Fibroblast of lung (primary cell): Measurements from ENCODE around the gene TEK. TPM values are rescaled to one million over a fixed set of nuclear protein-coding genes. Genes with fewer than 3 reads are reported as not detected.

Experiments
- DNase-seq, 2 donors: peaks; one replicate each; pipeline versions ENCODE4 v3.0.0 to v3.0.0-alpha.2; 2010; ENCODE audit warnings: low read depth in 2 of 2
- H2AFZ ChIP-seq: 2 replicates; pipeline ENCODE4 v1.5.1; 2012; ENCODE audit warnings: low read length, control low read depth, inconsistent platforms
- H3K27ac ChIP-seq: 2 replicates; pipeline ENCODE4 v1.5.1; 2011; ENCODE audit warnings: low read length, control low read depth; ENCODE audit not compliant: insufficient read depth
- H3K27me3 ChIP-seq: 2 replicates; pipeline ENCODE4 v1.5.1; 2011; ENCODE audit warnings: mild to moderate bottlenecking, low read length; ENCODE audit not compliant: control insufficient read depth, insufficient read depth
- H3K36me3 ChIP-seq: 2 replicates; pipeline ENCODE4 v1.5.1; 2011; ENCODE audit warnings: low read length; ENCODE audit not compliant: control insufficient read depth, insufficient read depth
- H3K4me1 ChIP-seq: 2 replicates; pipeline ENCODE4 v1.5.1; 2011; ENCODE audit warnings: low read length; ENCODE audit not compliant: control insufficient read depth, insufficient read depth; ENCODE audit errors: extremely low read depth
- H3K4me2 ChIP-seq: 2 replicates; pipeline ENCODE4 v1.5.1; 2011; ENCODE audit warnings: low read length, control low read depth; ENCODE audit not compliant: insufficient read depth; ENCODE audit errors: extremely low read depth
- H3K4me3 ChIP-seq, 4 experiments: fragments of 200-600 bp in 1 of 4; sonication (generic) in 1 of 4; replicated peaks in 1 of 4; 2 replicates each; pipeline ENCODE4 v1.5.1; 2011 to 2016; ENCODE audit warnings: low read length in 4 of 4, low read depth in 3 of 4, mild to moderate bottlenecking in 3 of 4, control low read depth in 2 of 4, inconsistent platforms in 1 of 4, mixed read lengths in 1 of 4; ENCODE audit not compliant: insufficient read depth in 1 of 4; ENCODE audit errors: control extremely low read depth in 1 of 4
- H3K79me2 ChIP-seq: 2 replicates; pipeline ENCODE4 v1.5.1; 2012; ENCODE audit warnings: mild to moderate bottlenecking, low read length, inconsistent platforms; ENCODE audit not compliant: control insufficient read depth, insufficient read depth
- H3K9ac ChIP-seq: 2 replicates; pipeline ENCODE4 v1.5.1; 2011; ENCODE audit warnings: mild to moderate bottlenecking, low read length, control low read depth; ENCODE audit not compliant: insufficient read depth
- H3K9me3 ChIP-seq: 2 replicates; pipeline ENCODE4 v1.5.1; 2012; ENCODE audit warnings: low read depth, low read length; ENCODE audit not compliant: control insufficient read depth, insufficient read depth
- H4K20me1 ChIP-seq: 2 replicates; pipeline ENCODE4 v1.5.1; 2011; ENCODE audit warnings: low read length; ENCODE audit not compliant: control insufficient read depth, insufficient read depth; ENCODE audit errors: extremely low read depth
- EZH2 ChIP-seq: IDR thresholded peaks from 2 replicates; pipeline ENCODE4 v1.5.1; 2012; ENCODE audit warnings: low read length, control low read depth, mild to moderate bottlenecking; ENCODE audit errors: missing control alignments
- polyA plus RNA-seq, 2 donors: library from polyadenylated mRNA; depleted of rRNA in 1 of 2; stranded (reverse) in 1 of 2; unstranded in 1 of 2; fragments of >200 nt; gene quantifications; 2 replicates each; pipeline ENCODE4 v1.2.1, GENCODE V29; 2011 to 2012; ENCODE audit warnings: missing spikeins in 1 of 2
- total RNA-seq: library from RNA; depleted of rRNA; stranded (reverse); fragments of >200 nt; gene quantifications from 2 replicates; pipeline ENCODE4 v1.2.1, GENCODE V29; 2014
- TF ChIP-seq, protein P1 (sequence below), 2 donors: IDR thresholded peaks in 1 of 2; conservative IDR thresholded peaks in 1 of 2; 1 replicate in 1 of 2; 2 replicates in 1 of 2; pipeline ENCODE4 v1.5.1; 2011 to 2012; ENCODE audit warnings: low read length in 2 of 2, control low read depth in 1 of 2, inconsistent platforms in 1 of 2, low read depth in 1 of 2, mild to moderate bottlenecking in 1 of 2

The TEK gene
- total and polyA plus RNA-seq, 2 donors (not counting 1 experiment from before 2014, with no cell fraction given), result 0.77 to 1.8 TPM

DNA sequence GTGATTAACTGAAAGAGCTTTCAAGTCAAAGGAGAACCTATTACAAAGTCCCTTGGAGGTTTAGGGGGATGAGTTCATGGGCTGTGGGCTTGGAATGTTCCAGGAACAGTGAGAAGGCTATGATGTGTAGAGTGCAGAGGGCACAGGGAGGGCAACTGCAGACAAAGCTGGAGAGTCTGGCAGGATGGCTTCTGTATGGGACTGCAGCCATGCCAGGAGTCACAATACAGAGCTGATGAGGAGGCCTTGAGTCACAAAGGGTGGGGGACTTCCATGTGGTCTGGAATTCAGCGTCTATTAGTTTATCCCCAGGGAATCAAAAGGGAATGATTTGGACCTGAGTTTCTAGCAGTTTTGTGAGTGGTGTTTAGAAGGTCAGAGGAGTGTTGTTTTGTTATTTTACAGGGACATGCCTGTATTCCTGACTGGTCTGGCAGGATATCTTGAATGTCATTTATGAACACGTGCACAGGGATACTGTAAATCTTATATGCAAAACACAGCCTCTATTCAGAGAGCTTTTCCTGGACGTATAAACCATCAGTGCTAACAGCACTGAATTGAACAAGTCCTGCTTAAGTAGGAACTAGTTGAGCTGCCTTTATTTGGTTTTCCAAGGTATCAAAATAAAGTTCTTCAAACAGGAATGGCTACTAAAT is 14.3 kb upstream of the TEK start:
- H3K4me1 ChIP-seq, result peaks cover 5% of the 10 kb centered on the region
- no peak overlapping the region for H3K9ac ChIP-seq
- H3K27me3 ChIP-seq, result no peaks in the 10 kb centered on the region
- H3K79me2 ChIP-seq, result no peaks in the 10 kb centered on the region
- peak overlapping the region; percentile 27 for H3K4me2 ChIP-seq
- DNase-seq, result peak; percentile 78 to 90
- H4K20me1 ChIP-seq, result no peaks in the 10 kb centered on the region
- H3K4me3 ChIP-seq, result no peak overlapping the region
- no peak overlapping the region for H2AFZ ChIP-seq
- no peak for TF ChIP-seq EZH2
- TF ChIP-seq, protein P1, sequence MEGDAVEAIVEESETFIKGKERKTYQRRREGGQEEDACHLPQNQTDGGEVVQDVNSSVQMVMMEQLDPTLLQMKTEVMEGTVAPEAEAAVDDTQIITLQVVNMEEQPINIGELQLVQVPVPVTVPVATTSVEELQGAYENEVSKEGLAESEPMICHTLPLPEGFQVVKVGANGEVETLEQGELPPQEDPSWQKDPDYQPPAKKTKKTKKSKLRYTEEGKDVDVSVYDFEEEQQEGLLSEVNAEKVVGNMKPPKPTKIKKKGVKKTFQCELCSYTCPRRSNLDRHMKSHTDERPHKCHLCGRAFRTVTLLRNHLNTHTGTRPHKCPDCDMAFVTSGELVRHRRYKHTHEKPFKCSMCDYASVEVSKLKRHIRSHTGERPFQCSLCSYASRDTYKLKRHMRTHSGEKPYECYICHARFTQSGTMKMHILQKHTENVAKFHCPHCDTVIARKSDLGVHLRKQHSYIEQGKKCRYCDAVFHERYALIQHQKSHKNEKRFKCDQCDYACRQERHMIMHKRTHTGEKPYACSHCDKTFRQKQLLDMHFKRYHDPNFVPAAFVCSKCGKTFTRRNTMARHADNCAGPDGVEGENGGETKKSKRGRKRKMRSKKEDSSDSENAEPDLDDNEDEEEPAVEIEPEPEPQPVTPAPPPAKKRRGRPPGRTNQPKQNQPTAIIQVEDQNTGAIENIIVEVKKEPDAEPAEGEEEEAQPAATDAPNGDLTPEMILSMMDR (conservative IDR thresholded peaks at IDR 0.05 in 1 of 2, IDR thresholded peaks at IDR 0.05 in 1 of 2; ENCODE audit: low read depth in 1 of 2, low read length in 2 of 2), result no peak
- no peaks in the 10 kb centered on the region for H3K9me3 ChIP-seq
- H3K27ac ChIP-seq, result no peak overlapping the region
- H3K36me3 ChIP-seq, result no peaks in the 10 kb centered on the region

DNA sequence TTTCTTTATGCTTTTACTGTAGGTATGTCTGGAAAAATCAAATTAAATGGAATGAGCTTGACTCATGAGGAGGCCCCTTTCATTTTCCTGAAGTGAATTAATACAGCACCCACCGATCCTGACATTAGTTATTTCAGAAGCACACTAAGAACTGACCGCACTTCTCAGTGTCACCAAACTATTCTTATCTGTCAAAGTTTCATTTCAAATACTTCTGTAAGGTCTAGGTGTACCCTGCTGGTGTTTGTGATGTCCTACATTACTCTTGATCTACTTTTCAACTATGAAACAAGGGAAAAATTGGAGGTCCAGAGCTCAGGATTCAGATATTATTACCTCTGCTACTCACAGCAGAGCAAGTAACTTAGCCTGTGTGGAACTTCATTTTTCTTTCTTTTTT is 1.8 kb upstream of the TEK start:
- Histone ChIP-seq H3K79me2 (no peaks in the 10 kb centered on the region), H3K27ac (no peak overlapping the region), H3K9me3 (no peaks in the 10 kb centered on the region), H3K36me3 (no peaks in the 10 kb centered on the region), H2AFZ (no peak overlapping the region), H4K20me1 (no peaks in the 10 kb centered on the region), H3K4me1 (no peaks in the 10 kb centered on the region), H3K27me3 (no peaks in the 10 kb centered on the region), H3K9ac (no peak overlapping the region), H3K4me3 (no peak overlapping the region), H3K4me2 (no peak overlapping the region)
- TF ChIP-seq, protein P1 (conservative IDR thresholded peaks at IDR 0.05 in 1 of 2, IDR thresholded peaks at IDR 0.05 in 1 of 2; ENCODE audit: low read depth in 1 of 2, low read length in 2 of 2), result no peak
- TF ChIP-seq EZH2, result no peak
- no peak for DNase-seq

DNA sequence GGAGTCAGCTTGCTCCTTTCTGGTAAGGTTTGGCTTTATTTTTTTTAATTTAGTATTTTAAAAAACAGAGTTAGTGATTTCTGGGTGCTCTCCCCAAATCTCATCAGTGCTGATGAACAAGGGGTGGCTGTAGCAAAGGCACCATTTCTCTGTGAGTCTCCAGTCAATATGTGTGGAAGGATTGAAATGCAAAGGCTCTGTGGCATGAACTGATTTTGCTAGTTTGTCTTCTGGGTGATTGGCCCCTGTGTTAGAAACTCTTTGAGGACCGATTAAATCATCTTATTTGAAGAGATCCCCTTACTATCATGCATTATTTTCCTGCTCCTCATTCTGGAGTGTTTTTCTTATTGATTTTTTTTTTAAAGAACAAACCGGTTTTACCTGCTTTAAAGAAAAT is 596 bp downstream of the TEK start:
- H3K4me3 ChIP-seq, result no peak overlapping the region
- no peak for DNase-seq
- no peaks in the 10 kb centered on the region for H3K79me2 ChIP-seq
- no peaks in the 10 kb centered on the region for H3K27me3 ChIP-seq
- H3K4me2 ChIP-seq, result no peak overlapping the region
- H3K36me3 ChIP-seq, result no peaks in the 10 kb centered on the region
- peak overlapping the region; percentile 37 for H2AFZ ChIP-seq
- TF ChIP-seq, protein P1 (conservative IDR thresholded peaks at IDR 0.05 in 1 of 2, IDR thresholded peaks at IDR 0.05 in 1 of 2; ENCODE audit: low read depth in 1 of 2, low read length in 2 of 2), result no peak
- TF ChIP-seq EZH2, result no peak
- H3K27ac ChIP-seq, result no peak overlapping the region
- no peaks in the 10 kb centered on the region for H4K20me1 ChIP-seq
- no peaks in the 10 kb centered on the region for H3K9me3 ChIP-seq
- no peaks in the 10 kb centered on the region for H3K4me1 ChIP-seq
- H3K9ac ChIP-seq, result no peak overlapping the region
